Measurements from ENCODE around the gene SLC29A4.

The SLC29A4 gene

DNA sequence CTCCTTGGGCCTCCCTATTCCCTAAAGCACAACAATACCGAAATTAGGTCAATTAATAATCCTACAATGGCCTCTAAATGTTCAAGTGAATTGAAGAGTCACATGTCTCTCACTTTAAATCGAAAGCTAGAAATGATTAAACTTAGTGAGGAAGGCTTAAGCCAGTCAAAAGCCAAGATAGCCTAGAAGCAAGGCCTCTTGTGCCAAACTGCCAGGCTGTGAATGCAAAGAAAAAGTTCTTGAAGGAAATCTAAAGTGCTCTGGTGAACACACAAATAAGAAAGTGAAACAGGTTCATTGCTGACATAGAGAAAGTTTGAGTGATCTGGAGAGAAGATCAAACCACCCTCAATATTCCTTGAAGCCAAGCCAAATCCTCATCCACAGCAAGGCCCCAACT lies 57.2 kb downstream of the SLC29A4 start (continued):
- no peak for TF ChIP-seq ESRRG (CRISPR knock-in tag; IDR thresholded peaks at IDR 0.05)
- TF ChIP-seq ZC3H10 (CRISPR knock-in tag; IDR thresholded peaks at IDR 0.05) = no peak
- TF ChIP-seq POU6F1 (CRISPR knock-in tag; IDR thresholded peaks at IDR 0.05; ENCODE audit: borderline replicate concordance, low read depth) = no peak
- TF ChIP-seq PPARA (CRISPR knock-in tag; IDR thresholded peaks at IDR 0.05; ENCODE audit: borderline replicate concordance) = no peak
- TF ChIP-seq ZNF565 (CRISPR knock-in tag; conservative IDR thresholded peaks at IDR 0.05; ENCODE audit: low read depth) = no peak

DNA sequence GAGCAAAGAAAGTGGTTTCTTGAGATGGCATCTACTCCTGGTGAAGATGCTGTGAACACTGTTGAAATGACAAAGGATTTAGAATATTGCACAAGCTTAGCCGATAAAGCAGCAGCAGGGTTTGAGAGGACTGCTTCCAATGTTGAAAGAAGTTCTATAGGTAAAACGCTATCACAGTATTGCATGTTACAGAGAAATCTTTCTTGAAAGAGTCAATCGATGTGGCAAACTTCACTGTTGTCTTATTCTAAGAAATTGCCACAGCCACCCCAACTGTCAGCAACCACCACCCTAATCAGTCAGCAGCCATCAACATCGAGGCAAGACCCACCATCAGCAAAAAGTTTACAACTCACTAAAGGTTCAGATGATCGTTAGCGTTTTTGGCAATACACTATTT lies 59.9 kb downstream of the SLC29A4 start:
- TF ChIP-seq, protein P1, sequence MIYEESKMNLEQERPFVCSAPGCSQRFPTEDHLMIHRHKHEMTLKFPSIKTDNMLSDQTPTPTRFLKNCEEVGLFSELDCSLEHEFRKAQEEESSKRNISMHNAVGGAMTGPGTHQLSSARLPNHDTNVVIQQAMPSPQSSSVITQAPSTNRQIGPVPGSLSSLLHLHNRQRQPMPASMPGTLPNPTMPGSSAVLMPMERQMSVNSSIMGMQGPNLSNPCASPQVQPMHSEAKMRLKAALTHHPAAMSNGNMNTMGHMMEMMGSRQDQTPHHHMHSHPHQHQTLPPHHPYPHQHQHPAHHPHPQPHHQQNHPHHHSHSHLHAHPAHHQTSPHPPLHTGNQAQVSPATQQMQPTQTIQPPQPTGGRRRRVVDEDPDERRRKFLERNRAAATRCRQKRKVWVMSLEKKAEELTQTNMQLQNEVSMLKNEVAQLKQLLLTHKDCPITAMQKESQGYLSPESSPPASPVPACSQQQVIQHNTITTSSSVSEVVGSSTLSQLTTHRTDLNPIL (CRISPR knock-in tag; IDR thresholded peaks at IDR 0.05; ENCODE audit: low read depth) = no peak
- TF ChIP-seq ZFP30 (CRISPR knock-in tag; IDR thresholded peaks at IDR 0.05) = no peak
- no peak for TF ChIP-seq ISL1 (CRISPR knock-in tag; IDR thresholded peaks at IDR 0.05)
- TF ChIP-seq PATZ1 (CRISPR knock-in tag; IDR thresholded peaks at IDR 0.05; ENCODE audit: borderline replicate concordance) = no peak
- TF ChIP-seq GLIS3 (CRISPR knock-in tag; IDR thresholded peaks at IDR 0.05) = no peak
- TF ChIP-seq CSRNP3 (CRISPR knock-in tag; IDR thresholded peaks at IDR 0.05) = no peak
- TF ChIP-seq TCF4 (CRISPR knock-in tag; IDR thresholded peaks at IDR 0.05; ENCODE audit: borderline replicate concordance) = no peak
- no peak for TF ChIP-seq TOX (CRISPR knock-in tag; IDR thresholded peaks at IDR 0.05; ENCODE audit: borderline replicate concordance)
- TF ChIP-seq RARB (CRISPR knock-in tag; IDR thresholded peaks at IDR 0.05) = no peak
- no peak for TF ChIP-seq ZNF565 (CRISPR knock-in tag; conservative IDR thresholded peaks at IDR 0.05; ENCODE audit: low read depth)
- no peak for TF ChIP-seq CSDC2 (CRISPR knock-in tag; IDR thresholded peaks at IDR 0.05)
- no peak for ATAC-seq

DNA sequence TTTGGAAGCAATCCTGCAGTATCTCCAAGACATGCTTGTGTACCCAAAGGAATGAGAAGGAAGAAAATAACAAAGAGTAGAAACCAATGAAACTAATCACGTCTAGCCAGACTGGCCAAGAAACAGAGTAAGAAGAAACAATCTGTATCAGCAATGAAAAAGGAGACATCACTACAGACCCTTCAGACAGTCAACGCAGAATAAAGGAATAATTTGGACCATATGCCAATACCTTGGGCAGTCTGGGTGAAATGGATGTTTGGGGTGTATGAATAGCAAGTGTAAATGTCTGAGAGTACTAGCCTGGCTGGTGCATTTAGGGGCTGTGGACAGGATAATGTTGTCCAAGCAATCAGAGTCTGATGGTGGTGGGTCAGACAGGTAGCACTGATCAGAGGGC lies 61.1 kb downstream of the SLC29A4 start:
- TF ChIP-seq ESRRG (CRISPR knock-in tag; IDR thresholded peaks at IDR 0.05) (no peak), RARB (CRISPR knock-in tag; IDR thresholded peaks at IDR 0.05) (no peak), PPARA (CRISPR knock-in tag; IDR thresholded peaks at IDR 0.05; ENCODE audit: borderline replicate concordance) (no peak), ZNF70 (CRISPR knock-in tag; IDR thresholded peaks at IDR 0.05) (no peak)
- TF ChIP-seq, protein P1 (CRISPR knock-in tag; IDR thresholded peaks at IDR 0.05; ENCODE audit: low read depth) = no peak
- no peak for ATAC-seq

DNA sequence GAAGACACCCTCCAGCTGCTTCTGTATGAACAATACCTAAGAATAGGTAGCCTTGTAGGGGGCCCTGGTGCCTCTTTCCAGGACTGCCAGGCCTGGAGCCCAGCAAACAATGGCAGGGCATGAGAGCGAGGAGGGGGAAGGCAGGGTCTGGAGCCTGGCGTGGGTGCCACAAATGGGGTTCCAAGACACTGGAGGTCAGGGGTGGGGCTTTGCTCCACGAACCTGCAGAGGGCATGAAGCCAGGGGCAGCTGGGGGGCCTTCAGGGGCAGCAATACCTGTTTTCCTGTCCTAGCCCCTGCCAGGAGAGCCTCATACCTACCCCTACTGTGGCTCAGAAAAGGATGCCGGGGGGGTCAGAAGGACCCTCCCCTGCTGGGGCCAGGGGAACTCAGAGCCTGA lies 61.6 kb downstream of the SLC29A4 start:
- no peak for ATAC-seq
- no peak for TF ChIP-seq ZFP30 (CRISPR knock-in tag; IDR thresholded peaks at IDR 0.05)
- TF ChIP-seq OSR1 (CRISPR knock-in tag; IDR thresholded peaks at IDR 0.05) = no peak
- no peak for TF ChIP-seq ZNF565 (CRISPR knock-in tag; conservative IDR thresholded peaks at IDR 0.05; ENCODE audit: low read depth)
- TF ChIP-seq POU6F1 (CRISPR knock-in tag; IDR thresholded peaks at IDR 0.05; ENCODE audit: borderline replicate concordance, low read depth) = no peak
- no peak for TF ChIP-seq SNAI2 (CRISPR knock-in tag; IDR thresholded peaks at IDR 0.05)

Measured in SK-N-SH treated with all-trans-retinoic acid at 6 μM for 48 hours (cell line).